MCF 10A (cell line): Measurements from ENCODE around the gene INO80C. TPM values are rescaled to one million over a fixed set of nuclear protein-coding genes. Genes with fewer than 3 reads are reported as not detected.

ENCODE experiments used
- BruUV-seq: library from RNA; stranded (reverse); fragments of 400-500 nt; replicated peaks from 2 replicates; lab custom pipeline; 2021; lab: Mats Ljungman, UMichigan
- CTCF ChIA-PET: fragments of 300-600 bp; sonication (Branson Sonifier 250); formaldehyde crosslinking; extraction: SDS; loops from one replicate; lab custom pipeline; 2021; ENCODE audit warnings: antibody characterized with exemption, inconsistent platforms; lab: Yijun Ruan, JAX
- POLR2A ChIA-PET: fragments of 300-600, 350-650 bp; sonication (Branson Sonifier 250); formaldehyde crosslinking; extraction: SDS; loops from one replicate; lab custom pipeline; 2020; ENCODE audit warnings: antibody characterized with exemption, inconsistent platforms; lab: Yijun Ruan, JAX
- DNase-seq: peaks from one replicate; pipeline ENCODE4 v3.0.0-alpha.2; 2018; ENCODE audit not compliant: unreplicated experiment
- H3K27ac Mint-ChIP-seq: one replicate; pipeline ENCODE4 v1.8.0; 2022; ENCODE audit warnings: mild to moderate bottlenecking, low read depth, mixed read lengths; ENCODE audit not compliant: unreplicated experiment
- H3K27me3 Mint-ChIP-seq: one replicate; pipeline ENCODE4 v1.8.0; 2022; ENCODE audit warnings: mixed read lengths; ENCODE audit not compliant: insufficient read depth, unreplicated experiment
- H3K36me3 Mint-ChIP-seq: one replicate; pipeline ENCODE4 v1.8.0; 2022; ENCODE audit warnings: mild to moderate bottlenecking, moderate library complexity, mixed read lengths; ENCODE audit not compliant: insufficient read depth, unreplicated experiment
- H3K4me1 Mint-ChIP-seq: one replicate; pipeline ENCODE4 v1.8.0; 2022; ENCODE audit warnings: mixed read lengths; ENCODE audit not compliant: insufficient read depth, unreplicated experiment
- H3K4me3 Mint-ChIP-seq: one replicate; pipeline ENCODE4 v1.8.0; 2022; ENCODE audit warnings: mild to moderate bottlenecking, moderate library complexity, mixed read lengths; ENCODE audit not compliant: unreplicated experiment
- H3K9me3 Mint-ChIP-seq: one replicate; pipeline ENCODE4 v1.8.0; 2022; ENCODE audit warnings: mixed read lengths; ENCODE audit not compliant: unreplicated experiment
- CTCF ChIP-seq: fragments of 200-600 bp; IDR thresholded peaks from one replicate; pipeline ENCODE4 v1.8.0; 2022; ENCODE audit warnings: antibody characterized with exemption, mild to moderate bottlenecking; ENCODE audit not compliant: unreplicated experiment
- intact Hi-C: fragments of 100-400 bp; cut with micrococcal nuclease; formaldehyde crosslinking; loops from 2 replicates; pipeline ENCODE4 v1.14.1; 2022
- total RNA-seq: library from RNA; stranded (reverse); gene quantifications from 2 replicates; pipeline ENCODE4 v1.2.3, GENCODE V29; 2022

The INO80C gene
- total RNA-seq, 1 experiment from 2014 or later: 32.6 TPM

GRCh38 chr18:35525795-35526494, 28.2 kb upstream of the INO80C start:
- CTCF ChIA-PET: interaction anchor here (0.6 to 2.1 kb wide), 7 partner anchors 12 to 439 kb away, joined by 3 to 9 read pairs (median 4); no protein-coding TSS in a partner anchor
- no TSS peak for BruUV-seq
- Mint-ChIP-seq H3K27ac (peak overlapping the region; percentile 24), H3K36me3 (no peaks in the 10 kb centered on the region), H3K4me3 (peak overlapping the region; percentile 64), H3K4me1 (peaks cover 22% of the 10 kb centered on the region), H3K27me3 (no peaks in the 10 kb centered on the region), H3K9me3 (peaks cover 6% of the 10 kb centered on the region)
- intact Hi-C loops: no loop called here
- POLR2A ChIA-PET: interaction anchor here (0.6 to 2.9 kb wide), 11 partner anchors 12 to 673 kb away, joined by 3 to 15 read pairs (median 5); partner anchors contain the start of genes GALNT1 and INO80C
- TF ChIP-seq CTCF: no peak
- DNase-seq: no peak

GRCh38 chr18:35524226-35524625, 26.5 kb upstream of the INO80C start:
- CTCF ChIA-PET: interaction anchor here (0.6 to 2.1 kb wide), 3 partner anchors 8 to 138 kb away, joined by 5 to 9 read pairs (median 8); no protein-coding TSS in a partner anchor
- no TSS peak for BruUV-seq
- no peaks in the 10 kb centered on the region for H3K9me3 Mint-ChIP-seq
- no peak overlapping the region for H3K4me3 Mint-ChIP-seq
- intact Hi-C loops: no loop called here
- no peaks in the 10 kb centered on the region for H3K27me3 Mint-ChIP-seq
- POLR2A ChIA-PET: interaction anchor here (1.0 to 1.8 kb wide), 2 partner anchors 26 to 42 kb away, joined by 5 to 7 read pairs; partner anchors contain the start of gene INO80C
- DNase-seq: no peak
- no peak for TF ChIP-seq CTCF
- no peaks in the 10 kb centered on the region for H3K36me3 Mint-ChIP-seq
- peaks cover 22% of the 10 kb centered on the region for H3K4me1 Mint-ChIP-seq
- no peak overlapping the region for H3K27ac Mint-ChIP-seq

GRCh38 chr18:35522130-35522959, 24.6 kb upstream of the INO80C start:
- no peak for DNase-seq
- intact Hi-C loops: no loop called here
- Mint-ChIP-seq H3K4me1 (peaks cover 21% of the 10 kb centered on the region), H3K9me3 (no peaks in the 10 kb centered on the region), H3K27ac (no peak overlapping the region), H3K36me3 (no peaks in the 10 kb centered on the region), H3K4me3 (no peak overlapping the region), H3K27me3 (no peaks in the 10 kb centered on the region)
- ChIA-PET POLR2A (interaction anchor here (1.1 to 1.7 kb wide), 2 partner anchors 20 to 25 kb away, joined by 3 to 6 read pairs; partner anchors contain the start of gene INO80C), CTCF (interaction anchor here (0.6 to 0.9 kb wide), 3 partner anchors 137 to 181 kb away, joined by 3 to 5 read pairs (median 4); no protein-coding TSS in a partner anchor)
- no peak for TF ChIP-seq CTCF
- BruUV-seq: no TSS peak
